Common myeloid progenitor, CD34-positive (primary cell): ENCODE measurements around the gene DRAM1.
"Not testable (repeated sequence)": the region's sequence is repeated elsewhere in the genome, so short reads cannot be mapped to it uniquely, and the experiment has no call there.

Experiments
- CTCF ChIA-PET: fragments of 350-600 bp; sonication (Branson Sonifier 250); formaldehyde crosslinking; loops from one replicate; lab custom pipeline; 2021; ENCODE audit warnings: antibody characterized with exemption; lab: Charles Lee
- POLR2A ChIA-PET: fragments of 350-600 bp; sonication (Branson Sonifier 250); formaldehyde crosslinking; loops from one replicate; lab custom pipeline; 2021; ENCODE audit warnings: antibody characterized with exemption; lab: Charles Lee
- DNase-seq, 3 donors: peaks; one replicate each; pipeline versions ENCODE4 v3.0.0 to v3.0.0-alpha.2; 2013
- H3K27ac ChIP-seq, 2 experiments: 1 replicate in 1 of 2; 2 replicates in 1 of 2; pipeline ENCODE4 v1.7.0; 2013; ENCODE audit warnings: inconsistent platforms in 2 of 2, low read length in 2 of 2, mild to moderate bottlenecking in 2 of 2, low read depth in 1 of 2, moderate library complexity in 1 of 2; ENCODE audit not compliant: severe bottlenecking in 2 of 2, insufficient read depth in 1 of 2, poor library complexity in 1 of 2
- H3K27me3 ChIP-seq, 5 experiments: replicated peaks in 2 of 5; 1 replicate in 3 of 5; 2 replicates in 2 of 5; pipeline versions ENCODE4 v1.6.1 to v1.7.0; 2013; ENCODE audit warnings: low read length in 4 of 5, mild to moderate bottlenecking in 2 of 5, moderate library complexity in 2 of 5, inconsistent platforms in 1 of 5; ENCODE audit not compliant: insufficient read depth in 5 of 5, control insufficient read depth in 4 of 5
- H3K36me3 ChIP-seq, 4 experiments: 1 replicate in 2 of 4; 2 replicates in 2 of 4; pipeline versions ENCODE4 v1.6.1 to v1.7.0; 2013; ENCODE audit warnings: low read length in 3 of 4, control low read depth in 1 of 4, mild to moderate bottlenecking in 1 of 4; ENCODE audit not compliant: control insufficient read depth in 4 of 4, insufficient read depth in 4 of 4
- H3K4me1 ChIP-seq, 4 experiments: 1 replicate in 3 of 4; 2 replicates in 1 of 4; pipeline versions ENCODE4 v1.6.1 to v1.7.1; 2013; ENCODE audit warnings: low read length in 3 of 4, mild to moderate bottlenecking in 3 of 4, control low read depth in 1 of 4, inconsistent platforms in 1 of 4, moderate library complexity in 1 of 4; ENCODE audit not compliant: control insufficient read depth in 4 of 4, insufficient read depth in 4 of 4; ENCODE audit errors: control extremely low read depth in 1 of 4
- H3K4me3 ChIP-seq, 7 experiments: 1 replicate in 4 of 7; 2 replicates in 3 of 7; pipeline versions ENCODE4 v1.5.1 to v1.7.0; 2013; ENCODE audit warnings: mild to moderate bottlenecking in 7 of 7, low read length in 6 of 7, moderate library complexity in 6 of 7, inconsistent platforms in 2 of 7, low read depth in 2 of 7, control low read depth in 1 of 7; ENCODE audit not compliant: insufficient read depth in 4 of 7, control insufficient read depth in 1 of 7; ENCODE audit errors: extremely low read depth in 1 of 7
- H3K9me3 ChIP-seq, 5 experiments: 1 replicate in 4 of 5; 2 replicates in 1 of 5; pipeline versions ENCODE4 v1.6.1 to v1.7.1; 2013; ENCODE audit warnings: low read length in 4 of 5, mild to moderate bottlenecking in 2 of 5, inconsistent platforms in 1 of 5, low read depth in 1 of 5, moderate library complexity in 1 of 5; ENCODE audit not compliant: control insufficient read depth in 4 of 5, insufficient read depth in 2 of 5; ENCODE audit errors: control extremely low read depth in 1 of 5
- WGBS: methylation state at CpG from one replicate; pipeline ENCODE4 v1.1.5; 2013; ENCODE audit not compliant: insufficient coverage; 5-methylcytosine and 5-hydroxymethylcytosine counted together

DRAM1 gene

GRCh38 chr12:101858361-101858760, 19.0 kb upstream of the DRAM1 start:
- Histone ChIP-seq H3K27me3 (no peaks in the 10 kb centered on the region), H3K4me3 (no peak overlapping the region), H3K27ac (no peak overlapping the region), H3K9me3 (no peaks in the 10 kb centered on the region), H3K36me3 (no peaks in the 10 kb centered on the region), H3K4me1 (peaks cover 13 to 45% (median 37%) of the 10 kb centered on the region in 4 experiments)
- no peak for DNase-seq
- ChIA-PET CTCF (no interaction called here), POLR2A (no interaction called here)
- WGBS, result 100% methylated on average over 3 of the region's 3 CpGs

GRCh38 chr12:101859664-101860607, 17.4 kb upstream of the DRAM1 start:
- POLR2A ChIA-PET, result no interaction called here
- CTCF ChIA-PET, result interaction anchor here (0.7 kb wide), 1 partner anchor 12 kb away, joined by 4 read pairs; no protein-coding TSS in a partner anchor
- no peaks in the 10 kb centered on the region for H3K36me3 ChIP-seq
- H3K4me1 ChIP-seq, result peaks cover 6 to 33% (median 27%) of the 10 kb centered on the region in 4 experiments
- no peak for DNase-seq
- H3K9me3 ChIP-seq, result peaks cover 0 to 2% (median 0%) of the 10 kb centered on the region in 5 experiments
- H3K27me3 ChIP-seq, result no peaks in the 10 kb centered on the region
- no peak overlapping the region for H3K4me3 ChIP-seq
- H3K27ac ChIP-seq, result no peak overlapping the region

DNA sequence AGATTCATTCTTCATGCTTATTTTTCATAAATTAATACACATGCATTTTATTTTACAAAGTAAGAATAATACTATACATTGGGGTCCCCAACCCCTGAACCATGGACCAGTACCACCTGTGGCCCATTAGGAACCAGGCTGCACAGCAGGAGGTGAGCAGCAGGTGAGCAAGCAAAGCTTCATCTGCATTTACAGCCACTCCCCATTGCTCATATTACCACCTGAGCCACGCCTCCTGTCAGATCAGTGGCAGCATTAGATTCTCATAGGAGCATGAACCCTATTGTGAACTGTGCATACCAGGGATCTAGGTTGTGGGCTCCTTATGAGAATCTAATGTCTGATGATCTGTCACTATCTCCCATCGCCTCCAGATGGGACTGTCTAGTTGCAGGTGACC, 15.7 kb upstream of the DRAM1 start:
- H3K36me3 ChIP-seq, DNase-seq, H3K27ac ChIP-seq, H3K9me3 ChIP-seq, POLR2A ChIA-PET, H3K4me3 ChIP-seq, H3K27me3 ChIP-seq: not testable (repeated sequence)
- WGBS, result no CpG with 5 or more reads among the region's 2 CpGs
- H3K4me1 ChIP-seq, result peaks cover 2 to 21% (median 13%) of the 10 kb centered on the region in 4 experiments
- CTCF ChIA-PET, result interaction anchor here (0.9 to 1.5 kb wide), 3 partner anchors 21 to 84 kb away, joined by 3 to 4 read pairs (median 3); no protein-coding TSS in a partner anchor

DNA sequence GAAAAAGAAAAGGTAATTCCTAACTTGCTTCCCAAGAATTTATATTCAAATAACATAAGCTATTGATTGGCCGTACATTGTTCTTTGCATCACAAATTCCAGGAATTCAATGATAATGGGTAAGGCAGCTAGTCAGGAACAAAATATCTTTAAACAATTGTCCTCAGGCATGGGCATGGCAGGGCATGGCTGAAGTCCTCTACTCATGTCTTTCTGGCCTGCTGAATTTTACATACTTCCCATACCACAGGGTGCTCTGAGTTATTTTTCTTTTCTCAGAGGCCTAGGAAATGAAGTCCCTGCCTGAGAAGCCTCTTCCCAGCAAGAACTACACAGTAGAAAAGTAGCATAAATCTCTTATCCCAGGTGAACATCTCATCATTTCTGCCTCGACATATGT, 15.1 kb upstream of the DRAM1 start:
- CTCF ChIA-PET, result interaction anchor here (0.9 to 1.5 kb wide), 2 partner anchors 22 to 26 kb away, joined by 3 to 4 read pairs; no protein-coding TSS in a partner anchor
- H3K36me3 ChIP-seq, result no peaks in the 10 kb centered on the region
- H3K4me1 ChIP-seq, result peaks cover 0 to 16% (median 8%) of the 10 kb centered on the region in 4 experiments
- peaks cover 0 to 7% (median 0%) of the 10 kb centered on the region in 5 experiments for H3K9me3 ChIP-seq
- H3K27ac ChIP-seq, result no peak overlapping the region
- POLR2A ChIA-PET, result no interaction called here
- WGBS, result 100% methylated on average over 2 of the region's 2 CpGs
- H3K27me3 ChIP-seq, result no peaks in the 10 kb centered on the region
- no peak for DNase-seq
- H3K4me3 ChIP-seq, result no peak overlapping the region

DNA sequence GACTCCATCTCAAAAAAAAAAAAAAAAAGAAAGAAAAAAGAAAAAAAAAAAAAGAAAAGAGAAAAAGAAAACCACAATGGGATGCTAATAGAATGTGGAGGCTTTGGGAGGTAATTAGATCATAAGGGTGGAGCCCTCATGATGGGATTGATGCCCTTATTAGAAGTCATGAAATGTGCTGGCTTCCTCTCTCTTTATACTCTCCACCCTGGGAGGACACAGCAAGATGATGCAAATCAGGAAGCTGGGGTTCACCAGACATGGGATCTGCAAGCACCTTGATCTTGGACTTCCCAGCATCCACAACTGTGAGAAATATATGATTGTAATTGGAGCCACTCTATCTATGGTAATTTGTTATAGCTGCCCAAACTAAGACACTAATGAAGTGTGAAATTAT, 13.4 kb upstream of the DRAM1 start:
- no peak for DNase-seq
- CTCF ChIA-PET, result interaction anchor here (1.2 to 2.1 kb wide), 3 partner anchors 11 to 24 kb away, joined by 3 to 8 read pairs (median 4); no protein-coding TSS in a partner anchor
- POLR2A ChIA-PET, result no interaction called here

DNA sequence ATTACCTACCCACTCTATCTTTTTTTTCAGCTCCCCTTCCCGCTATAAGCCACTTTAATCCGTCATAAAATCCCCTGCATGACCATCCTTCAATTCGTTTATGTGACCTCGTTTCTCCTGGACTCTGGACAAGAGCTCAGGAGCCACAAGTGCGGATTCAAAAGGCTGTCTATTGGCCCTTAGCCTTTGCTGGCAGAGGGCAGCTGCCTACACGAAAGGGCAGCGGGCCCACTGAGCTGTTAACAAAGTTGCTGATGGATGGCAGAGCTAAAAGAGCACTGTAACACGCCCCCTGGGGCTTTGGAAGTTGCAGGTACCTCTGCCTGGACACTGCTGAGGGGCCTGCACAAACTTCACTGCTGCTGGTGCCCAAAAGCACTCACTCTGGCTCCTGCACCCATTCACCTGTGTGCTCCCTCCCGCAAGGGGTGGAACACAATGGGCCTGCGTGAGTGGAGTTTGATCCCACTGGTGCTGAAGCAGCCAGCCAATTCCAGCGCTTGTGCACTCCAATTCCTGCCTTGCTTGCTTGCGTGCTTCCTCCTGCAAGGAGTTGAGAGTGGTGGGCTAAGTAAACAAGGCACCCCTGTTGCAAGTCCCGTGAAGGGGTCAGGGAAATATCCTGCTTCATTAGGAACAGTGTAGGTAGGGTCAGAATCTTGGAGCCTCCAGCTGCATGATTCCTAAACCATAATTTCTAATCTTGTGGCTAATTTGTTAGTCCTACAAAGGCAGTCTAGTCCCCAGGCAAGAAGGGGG, 10.6 kb upstream of the DRAM1 start:
- no peak overlapping the region for H3K4me3 ChIP-seq
- ChIA-PET CTCF (interaction anchor here (0.6 to 2.7 kb wide), 9 partner anchors 8 to 93 kb away, joined by 3 to 11 read pairs (median 3); no protein-coding TSS in a partner anchor), POLR2A (interaction anchor here (1.4 kb wide), 1 partner anchor 11 kb away, joined by 3 read pairs; no protein-coding TSS in a partner anchor)

More for the DNA sequence above, 13.4 kb upstream of the DRAM1 start:
- H3K27ac ChIP-seq, result no peak overlapping the region
- peaks cover 0 to 10% (median 3%) of the 10 kb centered on the region in 4 experiments for H3K4me1 ChIP-seq
- H3K9me3 ChIP-seq, result peaks cover 0 to 7% (median 0%) of the 10 kb centered on the region in 5 experiments
- H3K27me3 ChIP-seq, result no peaks in the 10 kb centered on the region
- H3K4me3 ChIP-seq, result no peak overlapping the region
- H3K36me3 ChIP-seq, result no peaks in the 10 kb centered on the region

More for the DNA sequence above, 10.6 kb upstream of the DRAM1 start:
- H3K4me1 ChIP-seq, result peaks cover 0 to 6% (median 3%) of the 10 kb centered on the region in 4 experiments
- H3K27me3 ChIP-seq, result no peaks in the 10 kb centered on the region
- H3K9me3 ChIP-seq, result peaks cover 0 to 7% (median 0%) of the 10 kb centered on the region in 5 experiments
- DNase-seq, result no peak
- no peaks in the 10 kb centered on the region for H3K36me3 ChIP-seq
- 97% methylated on average over 11 of the region's 13 CpGs for WGBS
- H3K27ac ChIP-seq, result no peak overlapping the region
